Measurements from ENCODE around the gene POLE4.

- TF ChIP-seq CTCF (conservative IDR thresholded peaks at IDR 0.05 in 1 of 2, IDR thresholded peaks at IDR 0.05 in 1 of 2; ENCODE audit: low read depth in 1 of 2, low read length in 2 of 2) (no peak), EZH2 (IDR thresholded peaks at IDR 0.05; ENCODE audit: low read length, missing control alignments) (no peak)
These were observed 21.4 kb downstream of the POLE4 start for GRCh38 chr2:74979844-74980243.

Data from fibroblast of lung (primary cell).